ENCODE data around the gene SLC26A1.

The SLC26A1 gene

GRCh38 chr4:993111-994029, at the start of gene SLC26A1:
Gene SLC26A1, minus strand, starts transcription at chr4:993404. Its CDS starts 1,701 bp downstream, at chr4:991703.
- DNase-seq, result no peak

- DNase-seq, result no peak
Measured at GRCh38 chr4:1042352-1043055, 49.3 kb upstream of the SLC26A1 start.

GRCh38 chr4:1041936-1042330, 48.7 kb upstream of the SLC26A1 start:
- DNase-seq, result no peak

GRCh38 chr4:1041147-1041935, 48.1 kb upstream of the SLC26A1 start:
- no peak for DNase-seq

GRCh38 chr4:1040344-1041146, 47.3 kb upstream of the SLC26A1 start:
- DNase-seq, result no peak

- no peak for DNase-seq
Measured at GRCh38 chr4:1039493-1040343, 46.5 kb upstream of the SLC26A1 start.

GRCh38 chr4:1038948-1039492, 45.8 kb upstream of the SLC26A1 start:
- no peak for DNase-seq

GRCh38 chr4:1036976-1037810, 44.0 kb upstream of the SLC26A1 start:
- no peak for DNase-seq

- DNase-seq, result no peak
Measured at GRCh38 chr4:1036095-1036494, 42.9 kb upstream of the SLC26A1 start.

GRCh38 chr4:1035510-1035909, 42.3 kb upstream of the SLC26A1 start:
- no peak for DNase-seq

GRCh38 chr4:1033840-1034551, 40.8 kb upstream of the SLC26A1 start:
- DNase-seq, result no peak

GRCh38 chr4:1032861-1033260, 39.7 kb upstream of the SLC26A1 start:
- no peak for DNase-seq

GRCh38 chr4:1031956-1032795, 39.0 kb upstream of the SLC26A1 start:
- no peak for DNase-seq

GRCh38 chr4:1031346-1031745, 38.1 kb upstream of the SLC26A1 start:
- DNase-seq, result no peak

- no peak for DNase-seq
Measured at GRCh38 chr4:1030559-1030958, 37.4 kb upstream of the SLC26A1 start.

- no peak for DNase-seq
Measured at GRCh38 chr4:1030031-1030430, 36.8 kb upstream of the SLC26A1 start.

GRCh38 chr4:1029529-1029928, 36.3 kb upstream of the SLC26A1 start:
- no peak for DNase-seq

GRCh38 chr4:1028574-1029220, 35.5 kb upstream of the SLC26A1 start:
- DNase-seq, result no peak
